Measurements from ENCODE around the gene SLC1A2.

SLC1A2 gene

DNA sequence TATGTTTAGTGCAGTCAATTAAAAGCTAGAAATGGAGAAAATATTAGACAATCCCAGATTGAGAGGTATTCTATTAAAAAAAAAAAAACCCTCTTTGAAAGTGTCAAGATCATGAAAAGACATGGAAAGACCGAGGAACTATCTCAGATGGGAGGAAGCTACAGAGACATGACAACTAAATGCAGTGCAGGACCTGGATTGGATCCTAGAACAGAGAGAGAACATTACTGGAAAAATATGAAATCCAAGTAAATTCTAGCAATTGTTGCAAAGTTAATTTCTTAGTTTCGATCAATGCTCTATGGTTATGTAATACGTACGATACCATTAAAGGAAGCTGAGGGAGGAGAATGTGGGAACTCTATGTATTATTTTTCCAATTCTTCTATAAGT lies 43.2 kb downstream of the SLC1A2 start:
- no peaks in the 10 kb centered on the region for H3K9me2 ChIP-seq (replicated peaks; ENCODE audit: insufficient read depth, low read length)
- H3K36me3 ChIP-seq (ENCODE audit: low read length), result no peaks in the 10 kb centered on the region
- H3K4me2 ChIP-seq (ENCODE audit: low read depth, low read length, poor library complexity, severe bottlenecking), result no peak overlapping the region

DNA sequence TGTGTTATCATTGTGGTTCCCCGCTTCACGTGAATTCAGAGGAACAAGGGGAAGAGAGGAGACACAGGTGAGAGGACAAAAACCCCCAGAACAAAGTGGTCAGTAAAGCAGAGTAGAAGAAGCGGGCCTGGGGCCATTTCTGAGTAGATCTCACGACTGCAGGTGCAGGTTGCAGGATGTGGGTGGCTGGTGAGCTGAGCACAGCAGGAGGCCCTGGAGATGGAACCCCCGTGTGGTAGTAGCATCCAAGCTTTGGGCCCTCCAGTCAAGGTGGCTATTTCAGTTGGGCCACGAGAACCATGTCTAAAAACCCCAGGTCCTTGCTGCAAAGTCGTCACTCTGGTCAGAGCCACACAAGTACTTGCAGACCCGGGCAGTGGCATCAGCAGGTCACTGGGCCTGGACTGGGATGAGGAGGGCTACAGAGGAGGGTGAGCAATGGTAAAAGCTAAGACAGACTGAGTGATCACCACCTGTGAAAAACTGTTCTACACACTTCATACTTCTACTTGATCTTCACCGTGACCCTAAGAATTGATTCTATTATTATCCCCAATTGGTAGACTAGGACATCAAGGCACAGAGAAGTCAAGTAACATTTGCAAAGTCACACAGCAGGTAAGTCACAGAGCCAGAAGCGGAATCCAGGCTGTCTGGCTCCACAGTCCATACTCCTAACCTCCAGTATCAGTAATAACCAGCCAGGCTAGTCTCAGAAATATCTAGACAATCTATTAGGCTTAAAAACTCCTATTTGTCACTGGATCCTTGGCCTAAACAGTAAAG lies 43.8 kb downstream of the SLC1A2 start:
- H3K4me2 ChIP-seq (ENCODE audit: low read depth, low read length, poor library complexity, severe bottlenecking), result no peak overlapping the region
- TF ChIP-seq, protein P1, sequence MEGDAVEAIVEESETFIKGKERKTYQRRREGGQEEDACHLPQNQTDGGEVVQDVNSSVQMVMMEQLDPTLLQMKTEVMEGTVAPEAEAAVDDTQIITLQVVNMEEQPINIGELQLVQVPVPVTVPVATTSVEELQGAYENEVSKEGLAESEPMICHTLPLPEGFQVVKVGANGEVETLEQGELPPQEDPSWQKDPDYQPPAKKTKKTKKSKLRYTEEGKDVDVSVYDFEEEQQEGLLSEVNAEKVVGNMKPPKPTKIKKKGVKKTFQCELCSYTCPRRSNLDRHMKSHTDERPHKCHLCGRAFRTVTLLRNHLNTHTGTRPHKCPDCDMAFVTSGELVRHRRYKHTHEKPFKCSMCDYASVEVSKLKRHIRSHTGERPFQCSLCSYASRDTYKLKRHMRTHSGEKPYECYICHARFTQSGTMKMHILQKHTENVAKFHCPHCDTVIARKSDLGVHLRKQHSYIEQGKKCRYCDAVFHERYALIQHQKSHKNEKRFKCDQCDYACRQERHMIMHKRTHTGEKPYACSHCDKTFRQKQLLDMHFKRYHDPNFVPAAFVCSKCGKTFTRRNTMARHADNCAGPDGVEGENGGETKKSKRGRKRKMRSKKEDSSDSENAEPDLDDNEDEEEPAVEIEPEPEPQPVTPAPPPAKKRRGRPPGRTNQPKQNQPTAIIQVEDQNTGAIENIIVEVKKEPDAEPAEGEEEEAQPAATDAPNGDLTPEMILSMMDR (IDR thresholded peaks at IDR 0.05; ENCODE audit: insufficient read depth, low read length, poor library complexity, severe bottlenecking), result no peak
- TF ChIP-seq EZH2phosphoT487 (conservative IDR thresholded peaks at IDR 0.05; ENCODE audit: low read length), result no peak
- no peak overlapping the region for H3K27ac ChIP-seq (ENCODE audit: low read depth, low read length)
- H3K9me3 ChIP-seq (ENCODE audit: insufficient read depth, low read length), result no peaks in the 10 kb centered on the region
- H3K36me3 ChIP-seq (ENCODE audit: low read length), result no peaks in the 10 kb centered on the region
- no peak overlapping the region for H3K9ac ChIP-seq (ENCODE audit: low read length)
- H3K4me3 ChIP-seq (ENCODE audit: insufficient read depth, low read length, poor library complexity, severe bottlenecking), result no peak overlapping the region
- H3K9me2 ChIP-seq (replicated peaks; ENCODE audit: insufficient read depth, low read length), result no peaks in the 10 kb centered on the region
- no peak overlapping the region for H2AFZ ChIP-seq (ENCODE audit: low read depth, low read length, severe bottlenecking)
- no peaks in the 10 kb centered on the region for H3F3A ChIP-seq (ENCODE audit: insufficient read depth)
- no peaks in the 10 kb centered on the region for H4K20me1 ChIP-seq (ENCODE audit: low read depth, low read length)
- no peaks in the 10 kb centered on the region for H3K79me2 ChIP-seq (ENCODE audit: insufficient read depth, low read length)
- H3K27me3 ChIP-seq (ENCODE audit: low read length), result no peaks in the 10 kb centered on the region

More for the DNA sequence above, 43.2 kb downstream of the SLC1A2 start:
- no peaks in the 10 kb centered on the region for H3F3A ChIP-seq (ENCODE audit: insufficient read depth)
- no peaks in the 10 kb centered on the region for H3K9me3 ChIP-seq (ENCODE audit: insufficient read depth, low read length)
- no peak overlapping the region for H3K27ac ChIP-seq (ENCODE audit: low read depth, low read length)
- no peak overlapping the region for H3K4me3 ChIP-seq (ENCODE audit: insufficient read depth, low read length, poor library complexity, severe bottlenecking)
- H3K79me2 ChIP-seq (ENCODE audit: insufficient read depth, low read length), result no peaks in the 10 kb centered on the region
- TF ChIP-seq, protein P1 (IDR thresholded peaks at IDR 0.05; ENCODE audit: insufficient read depth, low read length, poor library complexity, severe bottlenecking), result no peak
- TF ChIP-seq EZH2phosphoT487 (conservative IDR thresholded peaks at IDR 0.05; ENCODE audit: low read length), result no peak
- no peak overlapping the region for H2AFZ ChIP-seq (ENCODE audit: low read depth, low read length, severe bottlenecking)
- H4K20me1 ChIP-seq (ENCODE audit: low read depth, low read length), result no peaks in the 10 kb centered on the region
- H3K27me3 ChIP-seq (ENCODE audit: low read length), result no peaks in the 10 kb centered on the region
- no peak overlapping the region for H3K9ac ChIP-seq (ENCODE audit: low read length)

GRCh38 chr11:35373284-35373933 lies 45.9 kb downstream of the SLC1A2 start:
- Histone ChIP-seq H3K9me3 (ENCODE audit: insufficient read depth, low read length) (no peaks in the 10 kb centered on the region), H3K79me2 (ENCODE audit: insufficient read depth, low read length) (no peaks in the 10 kb centered on the region), H3K27ac (ENCODE audit: low read depth, low read length) (no peak overlapping the region), H3K9ac (ENCODE audit: low read length) (no peak overlapping the region), H3K4me3 (ENCODE audit: insufficient read depth, low read length, poor library complexity, severe bottlenecking) (no peak overlapping the region), H3K36me3 (ENCODE audit: low read length) (no peaks in the 10 kb centered on the region), H3K9me2 (replicated peaks; ENCODE audit: insufficient read depth, low read length) (no peaks in the 10 kb centered on the region), H3F3A (ENCODE audit: insufficient read depth) (no peaks in the 10 kb centered on the region), H3K27me3 (ENCODE audit: low read length) (no peaks in the 10 kb centered on the region), H3K4me2 (ENCODE audit: low read depth, low read length, poor library complexity, severe bottlenecking) (no peak overlapping the region), H2AFZ (ENCODE audit: low read depth, low read length, severe bottlenecking) (no peak overlapping the region), H4K20me1 (ENCODE audit: low read depth, low read length) (no peaks in the 10 kb centered on the region)
- TF ChIP-seq, protein P1 (IDR thresholded peaks at IDR 0.05; ENCODE audit: insufficient read depth, low read length, poor library complexity, severe bottlenecking), result no peak
- no peak for TF ChIP-seq EZH2phosphoT487 (conservative IDR thresholded peaks at IDR 0.05; ENCODE audit: low read length)
